GM18499 (cell line): ENCODE measurements around the gene ANAPC2.
A peak's percentile ranks its signal among the peaks of the same experiment; 100 is the strongest.

Experiments used
- ATAC-seq: cut with Tn5 transposase; IDR thresholded peaks from one replicate; pipeline ENCODE4 v1.9.1; 2021; ENCODE audit warnings: moderate number of reproducible peaks; ENCODE audit not compliant: insufficient read depth, unreplicated experiment

Gene ANAPC2

GRCh38 chr9:137188490-137189296, at the start of gene ANAPC2, which contains the start of gene SSNA1:
Gene ANAPC2 (minus strand): TSS chr9:137188560. CDS start chr9:137188532, 28 bp downstream.
Gene SSNA1 (plus strand): TSS chr9:137188676. CDS start chr9:137188727, 51 bp downstream.
- peak; percentile 56 for ATAC-seq

DNA sequence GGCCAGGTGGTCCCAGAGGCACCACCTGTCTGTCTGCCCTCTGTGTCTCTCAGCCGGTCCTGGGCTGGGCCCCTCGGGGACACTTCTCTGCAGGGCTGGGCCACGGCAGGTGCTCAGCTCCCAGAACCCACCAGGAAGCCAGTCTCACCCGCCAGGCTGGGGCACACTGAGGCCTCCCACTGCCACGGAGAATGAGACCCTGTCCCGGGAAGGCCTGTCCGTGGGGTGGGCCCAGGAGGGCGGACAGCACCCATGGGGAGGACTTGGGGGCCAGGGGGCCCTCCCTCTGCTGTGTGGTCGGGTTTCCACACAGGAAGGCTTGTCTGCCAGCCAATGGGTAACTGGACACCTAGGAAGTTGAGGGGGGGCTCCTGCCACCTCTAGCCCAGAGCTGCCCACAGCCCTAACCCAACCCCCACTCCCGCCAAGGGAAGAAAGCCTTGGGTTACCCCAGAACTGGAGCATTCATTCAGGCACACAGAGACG, 48.6 kb upstream of the ANAPC2 start:
- ATAC-seq: no peak

DNA sequence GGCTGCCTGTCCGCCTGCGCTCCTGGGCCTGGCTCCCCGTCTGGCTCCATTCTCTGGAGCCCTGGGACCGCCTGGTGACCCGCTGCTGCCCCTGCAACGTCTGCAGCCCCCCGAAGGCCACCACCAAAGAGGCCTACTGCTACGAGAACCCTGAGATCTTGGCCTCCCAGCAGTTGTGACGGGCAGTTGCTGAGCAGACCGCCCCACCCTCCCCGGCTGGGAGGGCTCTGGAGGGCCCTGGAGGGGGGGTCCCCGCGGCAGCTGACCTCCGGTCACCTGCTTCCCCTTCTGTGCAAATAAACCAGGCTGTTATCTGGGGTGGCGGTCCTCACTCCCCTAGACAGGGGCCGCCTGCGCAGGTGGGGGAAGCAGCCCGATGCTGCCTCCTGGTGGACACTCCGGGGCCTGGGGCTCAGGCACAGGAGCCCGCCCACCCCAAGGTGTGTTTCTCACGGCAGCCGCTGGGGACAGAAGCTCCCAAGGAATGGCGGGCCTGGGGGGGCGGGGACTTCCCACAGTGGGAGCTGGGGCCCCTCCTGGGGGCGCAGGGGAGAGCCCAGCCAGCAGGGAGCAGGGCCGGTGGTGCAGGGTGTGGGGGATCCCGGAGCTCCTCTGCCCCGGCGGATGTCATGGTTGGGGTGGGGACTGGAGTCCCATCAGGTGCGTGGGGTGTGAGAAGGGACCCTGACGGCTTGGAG, 48.0 kb upstream of the ANAPC2 start:
- no peak for ATAC-seq

GRCh38 chr9:137235424-137236237, 47.3 kb upstream of the ANAPC2 start:
- no peak for ATAC-seq

GRCh38 chr9:137234758-137235423, 46.5 kb upstream of the ANAPC2 start:
- no peak for ATAC-seq

- no peak for ATAC-seq
Observed at GRCh38 chr9:137234055-137234697, 45.8 kb upstream of the ANAPC2 start.

DNA sequence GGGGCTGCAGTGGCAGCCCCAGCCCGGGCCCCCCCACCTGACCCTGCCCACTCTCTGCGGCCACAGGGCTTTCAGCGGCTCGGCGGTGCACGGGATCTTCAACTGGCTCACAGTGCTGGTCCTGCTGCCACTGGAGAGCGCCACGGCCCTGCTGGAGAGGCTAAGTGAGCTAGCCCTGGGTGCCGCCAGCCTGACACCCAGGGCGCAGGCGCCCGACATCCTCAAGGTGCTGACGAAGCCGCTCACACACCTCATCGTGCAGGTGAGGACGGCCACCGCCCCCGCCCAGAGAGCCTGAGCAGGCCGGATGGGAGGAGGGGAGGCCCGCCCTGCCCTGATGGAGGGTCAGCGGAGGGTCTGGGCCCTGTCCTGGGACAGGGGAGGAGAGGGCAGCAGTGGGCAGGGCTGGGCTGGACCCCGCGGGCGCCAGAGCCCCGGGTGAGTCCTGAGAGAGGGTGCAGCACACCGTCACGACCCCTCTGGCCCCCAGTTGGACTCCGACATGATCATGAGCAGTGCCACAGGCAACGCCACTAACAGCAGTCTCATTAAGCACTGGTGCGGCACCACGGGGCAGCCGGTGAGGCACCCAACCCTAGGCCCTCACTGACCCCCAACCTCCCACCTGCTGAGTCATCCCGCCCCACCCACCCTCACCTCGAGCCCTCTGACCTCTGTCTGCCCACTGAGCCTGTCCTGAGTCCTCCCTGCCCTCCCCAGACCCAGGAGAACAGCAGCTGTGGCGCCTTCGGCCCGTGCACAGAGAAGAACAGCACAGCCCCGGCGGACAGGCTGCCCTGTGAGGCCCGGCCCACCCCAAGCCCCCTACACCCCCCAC, 45.0 kb upstream of the ANAPC2 start:
- no peak for ATAC-seq

DNA sequence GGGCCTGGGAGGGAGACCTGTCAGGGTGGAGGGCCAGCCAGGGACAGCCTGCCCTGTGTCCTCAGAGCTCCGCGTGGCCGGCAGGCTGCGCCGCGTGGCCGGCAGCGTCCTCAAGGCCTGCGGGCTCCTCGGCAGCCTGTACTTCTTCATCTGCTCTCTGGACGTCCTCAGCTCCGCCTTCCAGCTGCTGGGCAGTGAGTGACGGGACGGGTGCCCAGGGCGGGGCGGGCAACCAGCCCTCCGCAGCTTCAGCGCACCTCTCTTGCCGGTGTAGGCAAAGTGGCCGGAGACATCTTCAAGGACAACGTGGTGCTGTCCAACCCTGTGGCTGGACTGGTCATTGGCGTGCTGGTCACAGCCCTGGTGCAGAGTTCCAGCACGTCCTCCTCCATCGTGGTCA, 44.1 kb upstream of the ANAPC2 start:
- no peak for ATAC-seq

DNA sequence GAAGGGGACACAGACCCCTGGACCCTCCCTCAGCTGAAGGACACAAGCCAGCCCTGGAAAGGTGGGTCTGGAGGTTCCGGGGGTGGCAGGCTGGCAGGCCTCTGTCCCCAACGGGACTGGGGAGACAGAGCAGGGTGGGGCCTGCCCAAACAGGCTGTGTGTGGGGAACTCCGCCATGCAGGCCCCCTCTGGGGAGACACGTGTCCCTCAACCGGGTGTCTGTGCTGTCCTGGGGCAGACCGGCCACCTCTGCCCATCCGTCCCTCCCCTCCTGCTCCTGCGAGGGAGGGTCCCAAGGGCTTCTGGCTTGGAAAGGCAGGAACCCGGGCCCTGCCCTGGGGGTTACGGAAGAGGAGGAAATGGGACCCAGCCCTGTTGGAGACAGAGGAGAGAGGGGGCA, 43.7 kb upstream of the ANAPC2 start:
- ATAC-seq: no peak

- ATAC-seq: no peak
Observed at GRCh38 chr9:137231372-137232039, 43.1 kb upstream of the ANAPC2 start.

DNA sequence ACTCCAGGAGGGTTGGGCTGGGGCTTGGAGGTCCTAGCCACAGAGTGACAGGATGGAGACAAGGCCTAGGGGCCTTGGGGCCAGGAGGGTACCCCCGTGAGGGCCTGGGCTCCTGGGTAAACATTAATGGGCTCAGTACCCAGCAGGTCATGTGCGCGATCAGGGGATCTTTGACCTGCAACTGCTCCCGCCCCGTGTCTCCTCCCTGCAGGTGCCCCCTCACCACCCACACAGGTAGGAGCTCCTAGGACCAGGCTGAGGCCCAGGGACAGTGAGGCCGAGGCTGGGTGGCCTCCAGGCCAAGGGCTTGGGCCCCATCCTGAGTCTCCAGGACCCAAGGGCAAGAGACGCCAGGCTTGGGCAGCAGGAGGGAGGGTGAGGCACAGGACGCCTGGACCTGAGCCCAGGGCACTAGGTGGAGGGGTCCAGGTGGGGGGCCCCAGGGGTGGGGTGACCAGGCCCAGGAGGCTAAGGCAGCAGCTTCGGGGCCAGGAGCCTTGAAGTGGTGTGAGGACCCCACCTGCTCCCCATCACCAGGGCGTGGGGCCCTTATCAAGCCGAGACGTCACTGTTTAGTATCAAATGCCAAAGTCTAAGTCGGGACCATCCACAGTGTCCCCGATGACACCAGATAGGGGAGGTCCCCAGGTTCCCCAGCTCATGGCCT, 42.5 kb upstream of the ANAPC2 start, which contains the start of gene SLC34A3:
Gene SLC34A3, plus strand, starts transcription at position 197 of the 667 bp plus-strand sequence. CDS start 802 bp downstream, outside the sequence.
- ATAC-seq: no peak

GRCh38 chr9:137229903-137230704, 41.7 kb upstream of the ANAPC2 start:
- ATAC-seq: no peak

DNA sequence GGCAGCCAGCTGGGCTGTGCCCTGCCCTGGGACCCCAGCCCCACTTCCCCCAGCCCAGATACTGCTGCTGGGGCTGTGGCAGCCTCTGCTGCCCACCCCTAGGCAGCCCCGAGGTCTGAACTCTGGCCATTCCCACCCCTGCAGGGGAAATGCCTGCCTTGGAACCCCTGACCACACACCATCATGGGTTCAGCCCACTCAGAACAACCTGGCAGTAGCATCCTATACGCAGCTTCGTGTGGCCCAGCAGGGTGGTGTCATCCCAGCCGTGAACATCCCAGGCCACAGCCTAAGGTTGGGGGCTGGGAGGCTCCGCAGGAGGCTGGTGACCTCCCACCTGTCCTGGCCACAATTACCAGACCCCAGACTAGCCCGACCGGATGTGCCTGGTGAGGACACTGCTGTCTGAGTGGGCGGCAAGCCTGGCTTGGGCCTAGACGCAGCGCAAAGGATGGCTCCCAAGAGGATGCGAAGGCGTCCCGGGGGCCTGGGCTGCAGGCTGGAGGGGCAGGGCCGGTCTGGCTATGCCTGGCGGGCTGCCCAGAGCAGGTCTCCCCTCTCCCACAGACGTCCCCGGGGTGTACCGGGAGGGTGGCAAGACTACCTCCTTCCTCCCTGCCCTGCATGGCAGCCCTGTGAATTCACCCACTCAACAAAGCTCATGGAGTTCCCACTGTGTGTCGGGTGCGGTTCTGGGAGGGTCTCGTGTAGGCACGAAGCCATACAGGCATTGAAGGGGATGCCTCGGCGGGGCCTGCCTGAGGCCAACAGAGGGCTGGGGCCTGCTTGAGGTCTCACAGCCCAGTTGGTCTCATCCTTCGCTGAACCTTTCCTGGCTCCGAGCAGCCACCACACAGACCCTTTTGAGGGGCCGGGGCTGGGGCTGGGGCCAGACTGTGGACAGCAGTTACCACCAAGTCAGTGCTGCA, 40.9 kb upstream of the ANAPC2 start:
- no peak for ATAC-seq

DNA sequence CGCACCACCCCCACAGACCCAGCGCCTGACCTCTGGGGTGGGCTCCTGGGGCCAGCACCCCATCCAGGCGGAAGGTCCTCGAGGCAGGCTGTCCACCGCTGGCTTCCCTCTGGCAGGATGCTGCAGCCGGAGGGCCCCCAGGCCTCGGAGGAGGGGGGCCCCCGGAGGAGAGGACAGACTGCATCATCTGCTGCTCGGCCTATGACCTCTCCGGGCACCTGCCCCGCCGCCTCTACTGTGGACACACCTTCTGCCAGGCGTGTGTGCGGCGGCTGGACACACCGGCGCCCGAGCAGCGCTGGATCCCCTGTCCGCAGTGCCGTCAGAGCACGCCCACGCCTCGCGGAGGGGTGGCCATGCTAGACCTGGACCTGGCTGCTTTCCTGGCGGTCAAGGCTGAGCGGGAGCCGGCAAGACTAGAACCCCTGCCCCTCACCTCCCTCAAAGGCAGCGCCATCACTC, 40.2 kb upstream of the ANAPC2 start:
- ATAC-seq: no peak

GRCh38 chr9:137227853-137228505, 39.6 kb upstream of the ANAPC2 start:
- ATAC-seq: no peak
